HEK293T (cell line): ENCODE data around the gene F13A1.

ENCODE experiments used
- CTCF ChIA-PET: fragments of 350-600 bp; formaldehyde crosslinking; extraction: SDS; loops from one replicate; lab custom pipeline; 2021; ENCODE audit warnings: antibody characterized with exemption, inconsistent platforms; lab: Yijun Ruan, JAX
- POLR2A ChIA-PET: fragments of 350-600 bp; formaldehyde crosslinking; extraction: SDS; loops from one replicate; lab custom pipeline; 2020; ENCODE audit warnings: antibody characterized with exemption, inconsistent platforms; lab: Yijun Ruan, JAX
- DNase-seq: peaks from one replicate; pipeline ENCODE4 v3.0.0; 2012; ENCODE audit warnings: mixed read lengths; ENCODE audit errors: extremely low spot score
- ARNT ChIP-seq: fragments of 450-650 bp; IDR thresholded peaks from 2 replicates; pipeline ENCODE4 v1.6.1; 2017; ENCODE audit warnings: mild to moderate bottlenecking
- BHLHE40 ChIP-seq: fragments of 450-650 bp; IDR thresholded peaks from 2 replicates; pipeline ENCODE4 v1.6.1; 2016; ENCODE audit warnings: mild to moderate bottlenecking, moderate library complexity, borderline replicate concordance
- CTBP1 ChIP-seq: fragments of 450-650 bp; IDR thresholded peaks from 2 replicates; pipeline ENCODE4 v1.6.1; 2016; ENCODE audit warnings: borderline replicate concordance
- ELF4 ChIP-seq: fragments of 450-650 bp; IDR thresholded peaks from 2 replicates; pipeline ENCODE4 v1.6.1; 2017; ENCODE audit warnings: antibody characterized with exemption
- FOXA1 ChIP-seq: fragments of 450-650 bp; IDR thresholded peaks from 2 replicates; pipeline ENCODE4 v1.6.1; 2016; ENCODE audit warnings: mild to moderate bottlenecking
- FOXK2 ChIP-seq: fragments of 450-650 bp; IDR thresholded peaks from 2 replicates; pipeline ENCODE4 v1.6.1; 2016; ENCODE audit warnings: mild to moderate bottlenecking
- FOXM1 ChIP-seq: fragments of 450-650 bp; IDR thresholded peaks from 2 replicates; pipeline ENCODE4 v1.6.1; 2017; ENCODE audit warnings: mild to moderate bottlenecking, borderline replicate concordance
- HDGF ChIP-seq: fragments of 450-650 bp; IDR thresholded peaks from 2 replicates; pipeline ENCODE4 v1.6.1; 2017; ENCODE audit warnings: antibody characterized with exemption, borderline replicate concordance
- L3MBTL2 ChIP-seq: fragments of 450-650 bp; conservative IDR thresholded peaks from 2 replicates; pipeline ENCODE4 v1.6.1; 2016; ENCODE audit warnings: mild to moderate bottlenecking
- LEF1 ChIP-seq: fragments of 450-650 bp; IDR thresholded peaks from 2 replicates; pipeline ENCODE4 v1.6.1; 2017; ENCODE audit warnings: mild to moderate bottlenecking, borderline replicate concordance
- NFRKB ChIP-seq: fragments of 450-650 bp; IDR thresholded peaks from 2 replicates; pipeline ENCODE4 v1.6.1; 2016; ENCODE audit warnings: mild to moderate bottlenecking, moderate library complexity
- PKNOX1 ChIP-seq: fragments of 450-650 bp; IDR thresholded peaks from 2 replicates; pipeline ENCODE4 v1.6.1; 2016
- SP1 ChIP-seq: fragments of 450-650 bp; IDR thresholded peaks from 2 replicates; pipeline ENCODE4 v1.6.1; 2017
- SUZ12 ChIP-seq: fragments of 450-650 bp; IDR thresholded peaks from 2 replicates; pipeline ENCODE4 v1.6.1; 2016; ENCODE audit warnings: mild to moderate bottlenecking
- TARDBP ChIP-seq: fragments of 450-650 bp; IDR thresholded peaks from 2 replicates; pipeline ENCODE4 v1.6.1; 2016
- ZNF384 ChIP-seq: fragments of 450-650 bp; IDR thresholded peaks from 2 replicates; pipeline ENCODE4 v1.6.1; 2016

The F13A1 gene

GRCh38 chr6:6239598-6240581 is 80.6 kb downstream of the F13A1 start:
- no peak for TF ChIP-seq FOXA1
- no peak for TF ChIP-seq HDGF
- no peak for TF ChIP-seq LEF1
- no peak for TF ChIP-seq ELF4
- no peak for TF ChIP-seq CTBP1
- no peak for TF ChIP-seq L3MBTL2
- TF ChIP-seq ZNF384, result no peak
- TF ChIP-seq SUZ12, result no peak
- TF ChIP-seq ARNT, result no peak
- TF ChIP-seq NFRKB, result no peak
- TF ChIP-seq FOXK2, result no peak
- no peak for TF ChIP-seq SP1
- no peak for TF ChIP-seq TARDBP
- TF ChIP-seq BHLHE40, result no peak
- TF ChIP-seq FOXM1, result no peak
- TF ChIP-seq PKNOX1, result no peak
- CTCF ChIA-PET, result no interaction called here
- POLR2A ChIA-PET, result no interaction called here
- no peak for DNase-seq

- TF ChIP-seq FOXK2, result no peak
- no peak for TF ChIP-seq PKNOX1
- TF ChIP-seq LEF1, result no peak
- no peak for TF ChIP-seq SUZ12
- no peak for TF ChIP-seq TARDBP
- TF ChIP-seq FOXA1, result no peak
- no peak for TF ChIP-seq ELF4
- TF ChIP-seq BHLHE40, result no peak
- TF ChIP-seq FOXM1, result no peak
- TF ChIP-seq HDGF, result no peak
- TF ChIP-seq NFRKB, result no peak
- TF ChIP-seq CTBP1, result no peak
- TF ChIP-seq ARNT, result no peak
- TF ChIP-seq ZNF384, result no peak
- no peak for TF ChIP-seq L3MBTL2
- TF ChIP-seq SP1, result no peak
- POLR2A ChIA-PET, result no interaction called here
Observed at GRCh38 chr6:6236730-6237469, 83.6 kb downstream of the F13A1 start.

GRCh38 chr6:6235786-6236185 is 84.7 kb downstream of the F13A1 start:
- ChIA-PET CTCF (no interaction called here), POLR2A (interaction anchor here (0.6 kb wide), 1 partner anchor 370 kb away, joined by 3 read pairs; no protein-coding TSS in a partner anchor)
- no peak for DNase-seq
- TF ChIP-seq TARDBP (no peak), L3MBTL2 (no peak), NFRKB (no peak), FOXK2 (no peak), ELF4 (no peak), FOXA1 (no peak), ZNF384 (no peak), SUZ12 (no peak), BHLHE40 (no peak), PKNOX1 (no peak), HDGF (no peak), LEF1 (no peak), CTBP1 (no peak)

More at GRCh38 chr6:6236730-6237469, 83.6 kb downstream of the F13A1 start:
- no peak for DNase-seq
- CTCF ChIA-PET, result no interaction called here

- POLR2A ChIA-PET, result no interaction called here
- CTCF ChIA-PET, result no interaction called here
- TF ChIP-seq CTBP1, result no peak
- no peak for TF ChIP-seq ZNF384
- TF ChIP-seq NFRKB, result no peak
- no peak for TF ChIP-seq LEF1
- TF ChIP-seq TARDBP, result no peak
- TF ChIP-seq ELF4, result no peak
- no peak for TF ChIP-seq SUZ12
- TF ChIP-seq FOXM1, result no peak
- no peak for TF ChIP-seq L3MBTL2
- no peak for TF ChIP-seq BHLHE40
- no peak for TF ChIP-seq SP1
- TF ChIP-seq HDGF, result no peak
- TF ChIP-seq FOXA1, result no peak
- TF ChIP-seq FOXK2, result no peak
- no peak for TF ChIP-seq PKNOX1
- no peak for TF ChIP-seq ARNT
- DNase-seq, result no peak
Observed at GRCh38 chr6:6234963-6235362, 85.5 kb downstream of the F13A1 start.
